Measurements from ENCODE around the gene JAZF1. TPM values are rescaled to one million over a fixed set of nuclear protein-coding genes. Genes with fewer than 3 reads are reported as not detected.

JAZF1 gene
- total RNA-seq, 1 experiment from 2014 or later: 3.4 TPM

DNA sequence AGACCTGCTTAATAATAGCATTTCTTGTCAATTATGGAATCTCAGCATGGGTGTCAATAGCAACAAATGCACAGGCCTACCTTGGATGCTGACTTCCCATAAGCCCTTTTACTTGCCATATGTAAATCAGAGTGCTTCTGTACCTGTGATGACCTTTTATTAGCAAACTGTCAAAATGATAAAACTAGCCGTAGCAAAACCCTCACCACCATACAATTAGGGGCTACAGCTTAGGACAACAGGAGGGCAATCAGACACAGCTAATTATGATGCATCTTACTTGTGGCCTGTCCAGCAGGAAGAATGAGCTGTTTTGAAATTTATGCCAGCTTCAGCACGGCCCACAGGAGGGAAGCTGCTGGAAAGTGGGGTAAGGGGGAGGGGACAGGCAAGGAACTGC lies 239.1 kb downstream of the JAZF1 start:
- BruUV-seq (replicated peaks): no TSS peak
- no peak overlapping the region for H3K9ac ChIP-seq (ENCODE audit: low read length)
- no peak overlapping the region for H3K27ac ChIP-seq (ENCODE audit: low read depth, low read length)
- no peaks in the 10 kb centered on the region for H3K27me3 ChIP-seq (ENCODE audit: insufficient read depth, low read length)
- ChIA-PET POLR2A (no interaction called here), RAD21 (ENCODE audit: low non-redundant PET in 1 of 2, low total read pairs in 2 of 2, uncharacterized antibody in 2 of 2, unreplicated experiment in 2 of 2) (no interaction called here), CTCF (no interaction called here)
- TF ChIP-seq, protein P1, sequence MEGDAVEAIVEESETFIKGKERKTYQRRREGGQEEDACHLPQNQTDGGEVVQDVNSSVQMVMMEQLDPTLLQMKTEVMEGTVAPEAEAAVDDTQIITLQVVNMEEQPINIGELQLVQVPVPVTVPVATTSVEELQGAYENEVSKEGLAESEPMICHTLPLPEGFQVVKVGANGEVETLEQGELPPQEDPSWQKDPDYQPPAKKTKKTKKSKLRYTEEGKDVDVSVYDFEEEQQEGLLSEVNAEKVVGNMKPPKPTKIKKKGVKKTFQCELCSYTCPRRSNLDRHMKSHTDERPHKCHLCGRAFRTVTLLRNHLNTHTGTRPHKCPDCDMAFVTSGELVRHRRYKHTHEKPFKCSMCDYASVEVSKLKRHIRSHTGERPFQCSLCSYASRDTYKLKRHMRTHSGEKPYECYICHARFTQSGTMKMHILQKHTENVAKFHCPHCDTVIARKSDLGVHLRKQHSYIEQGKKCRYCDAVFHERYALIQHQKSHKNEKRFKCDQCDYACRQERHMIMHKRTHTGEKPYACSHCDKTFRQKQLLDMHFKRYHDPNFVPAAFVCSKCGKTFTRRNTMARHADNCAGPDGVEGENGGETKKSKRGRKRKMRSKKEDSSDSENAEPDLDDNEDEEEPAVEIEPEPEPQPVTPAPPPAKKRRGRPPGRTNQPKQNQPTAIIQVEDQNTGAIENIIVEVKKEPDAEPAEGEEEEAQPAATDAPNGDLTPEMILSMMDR (IDR thresholded peaks at IDR 0.05 in 2 of 3, conservative IDR thresholded peaks at IDR 0.05 in 1 of 3; ENCODE audit: borderline replicate concordance in 1 of 3, insufficient read depth in 1 of 3, low read depth in 2 of 3, low read length in 2 of 3): no peak
- TF ChIP-seq, protein P2, sequence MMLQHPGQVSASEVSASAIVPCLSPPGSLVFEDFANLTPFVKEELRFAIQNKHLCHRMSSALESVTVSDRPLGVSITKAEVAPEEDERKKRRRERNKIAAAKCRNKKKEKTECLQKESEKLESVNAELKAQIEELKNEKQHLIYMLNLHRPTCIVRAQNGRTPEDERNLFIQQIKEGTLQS (IDR thresholded peaks at IDR 0.05): no peak
- no peak for TF ChIP-seq ELF1 (IDR thresholded peaks at IDR 0.05; ENCODE audit: borderline replicate concordance, low read depth)
- TF ChIP-seq SIN3A (IDR thresholded peaks at IDR 0.05; ENCODE audit: low read depth): no peak
- TF ChIP-seq SRF (IDR thresholded peaks at IDR 0.05; ENCODE audit: low read depth): no peak
- no peak for TF ChIP-seq EGR1 (IDR thresholded peaks at IDR 0.05; ENCODE audit: low read depth)
- no peak for TF ChIP-seq EZH2 (IDR thresholded peaks at IDR 0.05)
- no peak for TF ChIP-seq CEBPB (IDR thresholded peaks at IDR 0.05; ENCODE audit: low read depth)
- no peak for TF ChIP-seq ZNF274 (IDR thresholded peaks at IDR 0.05; ENCODE audit: low read depth, low read length)
- no peak for TF ChIP-seq CBX3 (IDR thresholded peaks at IDR 0.05; ENCODE audit: low read depth)
- no peak for TF ChIP-seq POLR2AphosphoS5 (IDR thresholded peaks at IDR 0.05; ENCODE audit: low read depth, low read length)
- no peak for TF ChIP-seq YY1 (IDR thresholded peaks at IDR 0.05; ENCODE audit: extremely low read depth, insufficient replicate concordance, low read depth, low read length)
- no peak for TF ChIP-seq EZH2phosphoT487 (IDR thresholded peaks at IDR 0.05; ENCODE audit: borderline replicate concordance)
- TF ChIP-seq RAD21 (IDR thresholded peaks at IDR 0.05; ENCODE audit: low read depth): no peak
- TF ChIP-seq MAX (IDR thresholded peaks at IDR 0.05): no peak
- TF ChIP-seq, protein P3, sequence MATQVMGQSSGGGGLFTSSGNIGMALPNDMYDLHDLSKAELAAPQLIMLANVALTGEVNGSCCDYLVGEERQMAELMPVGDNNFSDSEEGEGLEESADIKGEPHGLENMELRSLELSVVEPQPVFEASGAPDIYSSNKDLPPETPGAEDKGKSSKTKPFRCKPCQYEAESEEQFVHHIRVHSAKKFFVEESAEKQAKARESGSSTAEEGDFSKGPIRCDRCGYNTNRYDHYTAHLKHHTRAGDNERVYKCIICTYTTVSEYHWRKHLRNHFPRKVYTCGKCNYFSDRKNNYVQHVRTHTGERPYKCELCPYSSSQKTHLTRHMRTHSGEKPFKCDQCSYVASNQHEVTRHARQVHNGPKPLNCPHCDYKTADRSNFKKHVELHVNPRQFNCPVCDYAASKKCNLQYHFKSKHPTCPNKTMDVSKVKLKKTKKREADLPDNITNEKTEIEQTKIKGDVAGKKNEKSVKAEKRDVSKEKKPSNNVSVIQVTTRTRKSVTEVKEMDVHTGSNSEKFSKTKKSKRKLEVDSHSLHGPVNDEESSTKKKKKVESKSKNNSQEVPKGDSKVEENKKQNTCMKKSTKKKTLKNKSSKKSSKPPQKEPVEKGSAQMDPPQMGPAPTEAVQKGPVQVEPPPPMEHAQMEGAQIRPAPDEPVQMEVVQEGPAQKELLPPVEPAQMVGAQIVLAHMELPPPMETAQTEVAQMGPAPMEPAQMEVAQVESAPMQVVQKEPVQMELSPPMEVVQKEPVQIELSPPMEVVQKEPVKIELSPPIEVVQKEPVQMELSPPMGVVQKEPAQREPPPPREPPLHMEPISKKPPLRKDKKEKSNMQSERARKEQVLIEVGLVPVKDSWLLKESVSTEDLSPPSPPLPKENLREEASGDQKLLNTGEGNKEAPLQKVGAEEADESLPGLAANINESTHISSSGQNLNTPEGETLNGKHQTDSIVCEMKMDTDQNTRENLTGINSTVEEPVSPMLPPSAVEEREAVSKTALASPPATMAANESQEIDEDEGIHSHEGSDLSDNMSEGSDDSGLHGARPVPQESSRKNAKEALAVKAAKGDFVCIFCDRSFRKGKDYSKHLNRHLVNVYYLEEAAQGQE (IDR thresholded peaks at IDR 0.05; ENCODE audit: low read depth): no peak
- TF ChIP-seq POLR2A (IDR thresholded peaks at IDR 0.05; ENCODE audit: borderline replicate concordance, extremely low read depth, insufficient read depth, insufficient read length): no peak
- TF ChIP-seq SP1 (IDR thresholded peaks at IDR 0.05; ENCODE audit: low read depth): no peak
- no peak overlapping the region for H2AFZ ChIP-seq (ENCODE audit: low read depth, low read length, poor library complexity, severe bottlenecking)
- H3K4me1 ChIP-seq (ENCODE audit: control insufficient read depth in 1 of 2, insufficient read depth in 2 of 2, low read length in 2 of 2): no peaks in the 10 kb centered on the region
- no peaks in the 10 kb centered on the region for H4K20me1 ChIP-seq (ENCODE audit: insufficient read depth)
- no peaks in the 10 kb centered on the region for H3K79me2 ChIP-seq (ENCODE audit: insufficient read depth, low read length)
- H3K36me3 ChIP-seq (ENCODE audit: control insufficient read depth in 1 of 2, insufficient read depth in 2 of 2, low read length in 2 of 2): no peaks in the 10 kb centered on the region
- ATAC-seq (no peak), DNase-seq (ENCODE audit: low read depth, low spot score) (no peak)
- H3K9me3 ChIP-seq (ENCODE audit: control insufficient read depth in 1 of 2, insufficient read depth in 1 of 2, low read depth in 1 of 2, low read length in 2 of 2): no peaks in the 10 kb centered on the region
- no peaks in the 10 kb centered on the region for H3K9me2 ChIP-seq (ENCODE audit: insufficient read depth)
- H3K4me2 ChIP-seq (ENCODE audit: low read length): no peak overlapping the region
- intact Hi-C loops (cut with micrococcal nuclease): no loop called here
- H3K4me3 ChIP-seq (replicated peaks in 1 of 2; ENCODE audit: low read depth in 1 of 2, low read length in 2 of 2): no peak overlapping the region
